A673 (cell line): ENCODE data around the gene CRYBG3. TPM values are rescaled to one million over a fixed set of nuclear protein-coding genes. Genes with fewer than 3 reads are reported as not detected.

Experiments used
- BruUV-seq: library from RNA; stranded (reverse); fragments of 400-500 nt; replicated peaks from 2 replicates; lab custom pipeline; 2021; lab: Mats Ljungman, UMichigan
- CTCF ChIA-PET: fragments of 300-600 bp; sonication (Branson Sonifier 250); formaldehyde crosslinking; loops from one replicate; lab custom pipeline; 2022; ENCODE audit warnings: antibody characterized with exemption; lab: Charles Lee
- POLR2A ChIA-PET: fragments of 300-600 bp; sonication (Branson Sonifier 250); formaldehyde crosslinking; loops from one replicate; lab custom pipeline; 2022; ENCODE audit warnings: antibody characterized with exemption; ENCODE audit not compliant: low non-redundant PET; lab: Charles Lee
- DNase-seq: peaks from one replicate; pipeline ENCODE4 v3.0.0-alpha.2; 2015; ENCODE audit warnings: low spot score
- H3K27ac ChIP-seq: fragments of 200-600 bp; sonication (generic); 2 replicates; pipeline ENCODE4 v1.5.1; 2016; ENCODE audit warnings: mixed run types, low read depth, mild to moderate bottlenecking, mixed read lengths, antibody characterized with exemption, low read length; ENCODE audit not compliant: poor library complexity, severe bottlenecking
- H3K27me3 ChIP-seq: fragments of 200-600 bp; sonication (generic); replicated peaks from 2 replicates; pipeline ENCODE4 v1.6.1; 2017; ENCODE audit warnings: mixed run types, low read depth, mild to moderate bottlenecking, mixed read lengths, antibody characterized with exemption, low read length; ENCODE audit not compliant: insufficient read depth, poor library complexity
- H3K36me3 ChIP-seq: fragments of 200-600 bp; sonication (generic); 2 replicates; pipeline ENCODE4 v1.6.1; 2016; ENCODE audit warnings: mixed run types, mild to moderate bottlenecking, mixed read lengths, antibody characterized with exemption, low read length; ENCODE audit not compliant: insufficient read depth, poor library complexity, severe bottlenecking
- H3K4me1 ChIP-seq: fragments of 200-600 bp; sonication (generic); 2 replicates; pipeline ENCODE4 v1.6.1; 2017; ENCODE audit warnings: mixed run types, mild to moderate bottlenecking, mixed read lengths, antibody characterized with exemption, low read length; ENCODE audit not compliant: insufficient read depth, poor library complexity, severe bottlenecking
- H3K4me3 ChIP-seq: fragments of 200-600 bp; sonication (generic); 2 replicates; pipeline ENCODE4 v1.5.1; 2016; ENCODE audit warnings: low read depth, mixed run types, mild to moderate bottlenecking, mixed read lengths, low read length; ENCODE audit not compliant: poor library complexity, severe bottlenecking
- H3K9me3 ChIP-seq: fragments of 200-600 bp; sonication (generic); 2 replicates; pipeline ENCODE4 v1.6.1; 2016; ENCODE audit warnings: mixed run types, low read depth, mild to moderate bottlenecking, mixed read lengths, antibody characterized with exemption, low read length; ENCODE audit not compliant: poor library complexity, severe bottlenecking
- CTCF ChIP-seq: fragments of 300-800, 200-600 bp; sonication (generic); conservative IDR thresholded peaks from 2 replicates; pipeline ENCODE4 v1.5.1; 2017; ENCODE audit warnings: low read depth, mild to moderate bottlenecking, antibody characterized with exemption, low read length, moderate library complexity, mixed read lengths
- EZH2 ChIP-seq: fragments of 200-600 bp; sonication (generic); IDR thresholded peaks from 2 replicates; pipeline ENCODE4 v1.6.1; 2017; ENCODE audit warnings: borderline replicate concordance, low read depth, mild to moderate bottlenecking, mixed read lengths, antibody characterized with exemption, low read length; ENCODE audit not compliant: poor library complexity, severe bottlenecking
- intact Hi-C: fragments of 100-400 bp; cut with micrococcal nuclease; formaldehyde crosslinking; loops from one replicate; pipeline ENCODE4 v1.10.0; 2022; ENCODE audit not compliant: unreplicated experiment
- total RNA-seq: library from RNA; stranded (reverse); gene quantifications from 2 replicates; pipeline ENCODE4 v1.2.3, GENCODE V29; 2021

CRYBG3 gene
- total RNA-seq, 1 experiment from 2014 or later: 8.6 TPM

GRCh38 chr3:97990624-97991292 lies 168.9 kb downstream of the CRYBG3 start:
- H3K9me3 ChIP-seq: no peaks in the 10 kb centered on the region
- ChIA-PET CTCF (no interaction called here), POLR2A (no interaction called here)
- no peak overlapping the region for H3K27ac ChIP-seq
- BruUV-seq: no TSS peak
- H3K4me1 ChIP-seq: no peaks in the 10 kb centered on the region
- no peaks in the 10 kb centered on the region for H3K36me3 ChIP-seq
- no peaks in the 10 kb centered on the region for H3K27me3 ChIP-seq
- DNase-seq: no peak
- no peak for TF ChIP-seq CTCF
- TF ChIP-seq EZH2: no peak
- intact Hi-C loops: no loop called here
- H3K4me3 ChIP-seq: no peak overlapping the region

DNA sequence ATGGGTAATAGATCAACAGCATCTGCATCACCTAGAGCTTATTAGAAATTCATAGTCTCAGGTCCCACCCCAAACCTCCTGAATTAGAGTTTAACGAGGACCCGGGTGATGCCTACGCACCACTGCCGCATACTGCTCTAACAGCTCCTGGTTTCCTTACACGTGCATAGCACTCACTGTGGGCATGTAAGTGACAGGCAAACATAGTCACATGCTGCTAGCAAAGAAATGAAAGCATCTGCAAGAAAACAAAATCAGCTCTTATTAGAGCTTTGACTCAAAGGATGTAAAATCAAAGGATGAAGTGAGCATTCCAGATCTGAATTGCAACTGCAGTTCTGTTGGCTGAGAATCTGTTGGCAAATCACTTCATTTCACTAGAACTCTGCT lies 169.5 kb downstream of the CRYBG3 start:
- Histone ChIP-seq H3K27me3 (no peaks in the 10 kb centered on the region), H3K4me1 (no peaks in the 10 kb centered on the region), H3K4me3 (no peak overlapping the region), H3K27ac (no peak overlapping the region), H3K9me3 (no peaks in the 10 kb centered on the region), H3K36me3 (no peaks in the 10 kb centered on the region)
- intact Hi-C loops: no loop called here
- CTCF ChIA-PET: no interaction called here
- no peak for DNase-seq
- BruUV-seq: no TSS peak
- POLR2A ChIA-PET: no interaction called here
- no peak for TF ChIP-seq CTCF
- TF ChIP-seq EZH2: no peak

GRCh38 chr3:97992547-97993173 lies 170.8 kb downstream of the CRYBG3 start:
- Histone ChIP-seq H3K4me1 (no peaks in the 10 kb centered on the region), H3K27me3 (no peaks in the 10 kb centered on the region), H3K27ac (no peak overlapping the region), H3K9me3 (no peaks in the 10 kb centered on the region), H3K36me3 (no peaks in the 10 kb centered on the region), H3K4me3 (no peak overlapping the region)
- no peak for DNase-seq
- CTCF ChIA-PET: no interaction called here
- TF ChIP-seq EZH2: no peak
- TF ChIP-seq CTCF: no peak
- POLR2A ChIA-PET: no interaction called here
- no TSS peak for BruUV-seq
- intact Hi-C loops: no loop called here
